CD4-positive, alpha-beta memory T cell (primary cell): ENCODE data around the gene MOSMO. TPM values are rescaled to one million over a fixed set of nuclear protein-coding genes. Genes with fewer than 3 reads are reported as not detected.
A peak's percentile ranks its signal among the peaks of the same experiment; 100 is the strongest.

ENCODE experiments used
- CTCF ChIA-PET: fragments of 350-600 bp; sonication (Branson Sonifier 250); formaldehyde crosslinking; loops from one replicate; lab custom pipeline; 2021; ENCODE audit warnings: inconsistent platforms; ENCODE audit not compliant: partially characterized antibody; lab: Charles Lee
- POLR2A ChIA-PET: fragments of 350-600 bp; sonication (Branson Sonifier 250); formaldehyde crosslinking; loops from one replicate; lab custom pipeline; 2021; ENCODE audit not compliant: partially characterized antibody; lab: Charles Lee
- DNase-seq, 5 donors: peaks; one replicate each; pipeline versions ENCODE4 v3.0.0 to v3.0.0-alpha.2; 2020 to 2022; ENCODE audit warnings: mixed read lengths in 1 of 5
- H3K27ac ChIP-seq: one replicate; pipeline ENCODE4 v1.7.0; 2013; ENCODE audit warnings: low read depth, low read length
- H3K27me3 ChIP-seq: 2 replicates; pipeline ENCODE4 v1.7.0; 2013; ENCODE audit warnings: mild to moderate bottlenecking, low read length, moderate library complexity; ENCODE audit not compliant: insufficient read depth
- H3K36me3 ChIP-seq: 2 replicates; pipeline ENCODE4 v1.7.0; 2013; ENCODE audit warnings: mild to moderate bottlenecking, low read length, moderate library complexity; ENCODE audit not compliant: insufficient read depth
- H3K4me1 ChIP-seq: 2 replicates; pipeline ENCODE4 v1.7.0; 2013; ENCODE audit warnings: mild to moderate bottlenecking, low read length, moderate library complexity; ENCODE audit not compliant: insufficient read depth
- H3K4me3 ChIP-seq, 2 donors: one replicate each; pipeline ENCODE4 v1.7.0; 2013; ENCODE audit warnings: low read length in 2 of 2, mild to moderate bottlenecking in 1 of 2
- H3K9me3 ChIP-seq, 2 donors: one replicate each; pipeline ENCODE4 v1.7.0; 2013; ENCODE audit warnings: low read length in 2 of 2, control low read depth in 1 of 2; ENCODE audit not compliant: control insufficient read depth in 1 of 2
- H3K27ac Mint-ChIP-seq, 7 donors: one replicate each; pipeline ENCODE4 v1.8.0; 2020 to 2021; ENCODE audit warnings: mixed read lengths in 7 of 7, mild to moderate bottlenecking in 6 of 7, inconsistent platforms in 3 of 7, moderate library complexity in 3 of 7
- H3K27me3 Mint-ChIP-seq, 2 donors: one replicate each; pipeline ENCODE4 v1.8.0; 2020 to 2021; ENCODE audit warnings: mixed read lengths in 2 of 2
- H3K36me3 Mint-ChIP-seq, 2 donors: one replicate each; pipeline ENCODE4 v1.8.0; 2020 to 2021; ENCODE audit warnings: mixed read lengths in 2 of 2, inconsistent platforms in 1 of 2, mild to moderate bottlenecking in 1 of 2
- H3K4me1 Mint-ChIP-seq, 4 donors: one replicate each; pipeline ENCODE4 v1.8.0; 2020 to 2021; ENCODE audit warnings: mixed read lengths in 4 of 4, mild to moderate bottlenecking in 1 of 4
- H3K4me3 Mint-ChIP-seq, 8 donors: one replicate each; pipeline ENCODE4 v1.8.0; 2020 to 2021; ENCODE audit warnings: mixed read lengths in 8 of 8, mild to moderate bottlenecking in 7 of 8, moderate library complexity in 6 of 8, inconsistent platforms in 3 of 8
- H3K9me3 Mint-ChIP-seq, 8 donors: one replicate each; pipeline ENCODE4 v1.8.0; 2020 to 2021; ENCODE audit warnings: mixed read lengths in 8 of 8, mild to moderate bottlenecking in 5 of 8, inconsistent platforms in 3 of 8, moderate library complexity in 1 of 8
- intact Hi-C: fragments of 100-400 bp; cut with micrococcal nuclease; formaldehyde crosslinking; loops from one replicate; pipeline ENCODE4 v1.15.1; 2023
- polyA plus RNA-seq, 2 donors: library from polyadenylated mRNA; unstranded; fragments of 300-500 nt; fragmentation: Illumina TruSeq; gene quantifications; one replicate each; pipeline ENCODE4 v1.2.3, GENCODE V29; 2021
- total RNA-seq, 2 experiments: library from RNA; stranded (reverse); gene quantifications; one replicate each; pipeline ENCODE4 v1.2.3, GENCODE V29; 2021

MOSMO gene
- total and polyA plus RNA-seq, 4 experiments from 2014 or later = 3.2 to 23.4 (median 14.1) TPM

DNA sequence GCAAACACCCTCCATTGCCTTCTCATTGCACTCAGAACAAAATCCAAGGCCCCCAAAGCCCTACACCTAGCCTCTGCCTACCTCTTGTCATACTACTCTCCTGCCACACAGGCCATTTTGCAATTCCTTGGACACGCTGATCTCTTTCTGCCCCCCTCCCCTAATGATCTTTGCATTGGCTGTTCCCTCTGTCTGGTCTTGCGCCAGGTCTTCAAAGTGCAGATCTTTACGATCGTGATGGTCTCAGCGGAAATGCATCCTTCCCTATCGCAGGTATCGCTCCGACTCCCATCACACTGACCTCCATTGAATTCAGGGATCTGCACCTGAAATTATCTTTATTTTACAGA is 777 bp upstream of the MOSMO start:
- peaks cover 29 to 49% (median 35%) of the 10 kb centered on the region in 4 donors for H3K4me1 Mint-ChIP-seq

DNA sequence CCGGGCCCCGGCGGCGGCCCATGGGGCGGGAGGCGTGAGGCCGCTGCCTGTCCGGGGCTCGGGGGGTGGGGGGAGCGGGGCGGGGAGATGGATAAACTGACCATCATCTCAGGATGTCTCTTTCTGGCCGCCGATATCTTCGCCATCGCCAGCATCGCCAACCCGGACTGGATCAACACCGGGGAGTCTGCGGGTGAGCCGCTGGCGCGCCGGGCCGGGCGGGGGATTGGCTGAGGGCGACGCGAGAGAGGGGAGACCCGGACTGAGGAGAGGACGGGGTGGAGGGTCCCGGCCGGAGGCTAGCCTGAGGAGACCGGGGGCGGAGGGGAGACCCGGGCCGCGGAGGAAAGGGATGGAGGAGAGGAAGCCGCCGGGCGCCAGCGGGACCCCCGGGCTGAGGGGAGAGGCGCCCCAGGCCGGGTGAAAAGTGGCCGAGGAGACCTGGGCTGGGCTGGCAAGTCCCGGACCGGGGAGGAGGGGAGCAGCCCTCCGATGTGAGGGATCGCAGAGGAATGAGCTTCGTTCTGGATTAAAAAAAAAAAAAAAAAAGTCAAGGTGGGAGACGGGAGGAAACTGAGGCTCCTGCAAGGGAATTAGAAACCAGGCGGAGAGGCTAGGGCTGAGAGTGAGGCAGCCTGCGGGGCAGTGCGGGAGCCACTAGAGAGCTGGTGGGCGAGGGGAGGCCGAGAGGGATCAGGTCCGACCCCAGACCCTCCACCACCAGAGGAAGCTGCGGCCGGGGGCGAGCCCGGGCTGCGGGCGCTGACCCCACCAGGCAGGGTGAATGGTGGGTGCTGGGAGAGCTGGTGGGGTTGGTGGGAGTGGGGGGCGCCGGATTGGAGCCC is 526 bp downstream of the MOSMO start:
- POLR2A ChIA-PET = interaction anchor here (0.7 to 4.5 kb wide), 13 partner anchors 9 to 350 kb away, joined by 3 to 98 read pairs (median 4); partner anchors contain the start of genes EEF2K and UQCRC2
- Mint-ChIP-seq H3K4me1 (peaks cover 35 to 59% (median 43%) of the 10 kb centered on the region in 4 donors), H3K27me3 (no peaks in the 10 kb centered on the region), H3K36me3 (peaks cover 0 to 3% of the 10 kb centered on the region in 2 donors), H3K4me3 (peak overlapping the region; percentile 78 to 90 (median 86)), H3K27ac (peak overlapping the region; percentile 32 to 91 (median 87)), H3K9me3 (no peaks in the 10 kb centered on the region)
- Histone ChIP-seq H3K27ac (peak overlapping the region; percentile 59), H3K4me1 (peaks cover 46% of the 10 kb centered on the region), H3K4me3 (peak overlapping the region in 1 of 2 donors; percentile 67), H3K27me3 (no peaks in the 10 kb centered on the region), H3K36me3 (no peaks in the 10 kb centered on the region), H3K9me3 (no peaks in the 10 kb centered on the region)
- CTCF ChIA-PET = interaction anchor here (0.7 to 12.8 kb wide), 11 partner anchors 8 to 310 kb away, joined by 3 to 181 read pairs (median 6); partner anchors contain the start of gene POLR3E
- DNase-seq = peak in 3 of 5 donors; percentile 9 to 34 (median 19)
- intact Hi-C loops = loop anchor here (1.0 to 5.0 kb wide), 2 partner anchors 56 to 198 kb away; partner anchors contain the start of genes EEF2K and UQCRC2

More for the DNA sequence above, 777 bp upstream of the MOSMO start:
- H3K9me3 ChIP-seq = no peaks in the 10 kb centered on the region
- H3K4me3 ChIP-seq = peak overlapping the region; percentile 12 to 74
- H3K27me3 ChIP-seq = no peaks in the 10 kb centered on the region
- H3K27me3 Mint-ChIP-seq = no peaks in the 10 kb centered on the region
- peak overlapping the region; percentile 61 to 97 (median 87) for H3K27ac Mint-ChIP-seq
- POLR2A ChIA-PET = interaction anchor here (0.7 to 4.5 kb wide), 10 partner anchors 8 to 351 kb away, joined by 3 to 98 read pairs (median 8); partner anchors contain the start of genes POLR3E and UQCRC2
- H3K4me3 Mint-ChIP-seq = peak overlapping the region; percentile 84 to 93 (median 90)
- no peaks in the 10 kb centered on the region for H3K36me3 ChIP-seq
- intact Hi-C loops = loop anchor here (1.0 to 5.0 kb wide), 2 partner anchors 55 to 183 kb away; partner anchors contain the start of gene UQCRC2
- peak overlapping the region; percentile 78 for H3K27ac ChIP-seq
- no peak for DNase-seq
- no peaks in the 10 kb centered on the region for H3K9me3 Mint-ChIP-seq
- H3K36me3 Mint-ChIP-seq = peaks cover 0 to 3% of the 10 kb centered on the region in 2 donors
- CTCF ChIA-PET = interaction anchor here (1.3 to 12.8 kb wide), 5 partner anchors 9 to 291 kb away, joined by 3 to 181 read pairs (median 17); partner anchors contain the start of gene POLR3E
- peaks cover 41% of the 10 kb centered on the region for H3K4me1 ChIP-seq

DNA sequence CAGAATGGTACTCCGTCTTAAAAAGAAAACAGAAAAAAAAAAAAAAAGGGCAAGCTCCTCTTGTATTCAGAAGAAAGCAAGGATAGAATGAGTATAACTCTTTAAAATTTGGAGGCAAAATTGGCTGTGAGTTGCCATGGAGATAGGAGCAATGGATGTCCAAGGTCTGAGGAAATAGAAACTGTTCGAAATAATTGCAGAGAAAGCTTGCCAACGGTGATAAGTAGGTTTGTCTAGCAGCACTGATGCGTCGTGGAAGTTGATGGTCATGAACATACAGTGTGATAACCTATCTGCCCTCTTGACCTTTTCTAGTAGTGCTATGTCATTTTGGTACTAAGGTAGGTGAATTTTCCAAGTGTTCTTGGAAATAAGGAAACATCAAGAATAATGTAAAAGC is 3.0 kb downstream of the MOSMO start:
- Mint-ChIP-seq H3K4me3 (peak overlapping the region in 1 of 8 donors; percentile 19), H3K27ac (no peak overlapping the region), H3K27me3 (no peaks in the 10 kb centered on the region), H3K36me3 (peaks cover 0 to 3% of the 10 kb centered on the region in 2 donors), H3K9me3 (no peaks in the 10 kb centered on the region), H3K4me1 (peaks cover 46 to 68% (median 57%) of the 10 kb centered on the region in 4 donors)
- H3K9me3 ChIP-seq = no peaks in the 10 kb centered on the region
- no peaks in the 10 kb centered on the region for H3K27me3 ChIP-seq
- ChIA-PET POLR2A (interaction anchor here (2.2 kb wide), 1 partner anchor 179 kb away, joined by 8 read pairs; no protein-coding TSS in a partner anchor), CTCF (interaction anchor here (1.7 to 1.8 kb wide), 3 partner anchors 9 to 177 kb away, joined by 3 to 6 read pairs (median 5); no protein-coding TSS in a partner anchor)
- intact Hi-C loops = no loop called here
- no peak for DNase-seq
- no peak overlapping the region for H3K27ac ChIP-seq
- H3K4me1 ChIP-seq = peaks cover 60% of the 10 kb centered on the region
- no peak overlapping the region for H3K4me3 ChIP-seq
- H3K36me3 ChIP-seq = no peaks in the 10 kb centered on the region

DNA sequence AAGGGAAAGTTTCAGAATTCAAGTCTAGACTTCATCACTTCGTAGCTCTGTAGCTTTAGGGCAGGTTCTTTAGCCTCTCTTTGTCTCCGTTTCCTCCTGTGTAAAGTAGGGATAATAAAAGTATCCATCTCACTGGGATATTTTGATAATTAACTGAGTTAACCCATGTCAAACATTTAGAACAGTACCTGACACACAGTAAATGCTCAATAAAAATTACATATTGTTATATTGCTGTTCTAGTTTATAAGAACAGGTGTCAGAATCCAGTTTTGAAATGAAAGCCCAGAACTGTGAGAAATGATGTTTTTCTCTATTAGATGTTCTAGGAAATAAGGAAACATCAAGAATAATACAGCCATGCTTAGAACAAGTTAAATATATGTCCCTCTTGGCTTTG is 4.3 kb downstream of the MOSMO start:
- Mint-ChIP-seq H3K27me3 (no peaks in the 10 kb centered on the region), H3K9me3 (no peaks in the 10 kb centered on the region), H3K4me3 (no peak overlapping the region), H3K4me1 (peaks cover 47 to 72% (median 59%) of the 10 kb centered on the region in 4 donors), H3K36me3 (peaks cover 0 to 3% of the 10 kb centered on the region in 2 donors), H3K27ac (peak overlapping the region in 1 of 7 donors; percentile 27)
- Histone ChIP-seq H3K36me3 (no peaks in the 10 kb centered on the region), H3K27me3 (no peaks in the 10 kb centered on the region), H3K4me1 (peaks cover 59% of the 10 kb centered on the region), H3K9me3 (no peaks in the 10 kb centered on the region), H3K27ac (no peak overlapping the region), H3K4me3 (no peak overlapping the region)
- DNase-seq = no peak
- intact Hi-C loops = no loop called here
- CTCF ChIA-PET = interaction anchor here (0.9 to 1.8 kb wide), 5 partner anchors 10 to 176 kb away, joined by 3 to 8 read pairs (median 4); no protein-coding TSS in a partner anchor
- POLR2A ChIA-PET = interaction anchor here (2.2 kb wide), 1 partner anchor 178 kb away, joined by 8 read pairs; no protein-coding TSS in a partner anchor

DNA sequence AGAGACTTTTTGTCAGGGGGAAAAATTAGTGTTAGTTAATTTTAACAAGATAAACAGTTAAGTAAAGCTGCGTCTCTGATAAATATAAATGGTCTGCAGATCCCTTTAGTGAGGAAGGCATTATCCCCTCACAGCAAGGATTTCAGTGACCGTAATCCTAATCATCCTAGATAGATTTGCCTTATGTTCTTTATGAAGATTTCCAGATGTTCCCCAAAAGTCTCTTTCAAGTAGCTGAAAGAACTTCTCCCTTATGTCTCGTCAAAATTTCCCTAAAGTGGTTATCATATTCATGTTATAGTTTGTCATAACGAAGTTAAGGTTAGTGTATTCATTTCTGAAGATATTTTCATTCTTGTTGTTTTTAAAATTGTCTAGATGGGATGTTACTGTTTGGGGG is 5.6 kb downstream of the MOSMO start:
- POLR2A ChIA-PET = interaction anchor here (0.6 kb wide), 1 partner anchor 44 kb away, joined by 3 read pairs; no protein-coding TSS in a partner anchor
- H3K27me3 Mint-ChIP-seq = no peaks in the 10 kb centered on the region
- H3K27ac Mint-ChIP-seq = no peak overlapping the region
- no peaks in the 10 kb centered on the region for H3K36me3 Mint-ChIP-seq
- peaks cover 50 to 76% (median 62%) of the 10 kb centered on the region in 4 donors for H3K4me1 Mint-ChIP-seq
- H3K9me3 ChIP-seq = no peaks in the 10 kb centered on the region
- H3K27me3 ChIP-seq = no peaks in the 10 kb centered on the region
- peak overlapping the region in 1 of 8 donors; percentile 1 for H3K4me3 Mint-ChIP-seq
- intact Hi-C loops = no loop called here
- no peak overlapping the region for H3K27ac ChIP-seq
- CTCF ChIA-PET = no interaction called here
- H3K36me3 ChIP-seq = no peaks in the 10 kb centered on the region
- DNase-seq = no peak
- H3K4me1 ChIP-seq = peaks cover 58% of the 10 kb centered on the region
- H3K9me3 Mint-ChIP-seq = no peaks in the 10 kb centered on the region
- H3K4me3 ChIP-seq = no peak overlapping the region

DNA sequence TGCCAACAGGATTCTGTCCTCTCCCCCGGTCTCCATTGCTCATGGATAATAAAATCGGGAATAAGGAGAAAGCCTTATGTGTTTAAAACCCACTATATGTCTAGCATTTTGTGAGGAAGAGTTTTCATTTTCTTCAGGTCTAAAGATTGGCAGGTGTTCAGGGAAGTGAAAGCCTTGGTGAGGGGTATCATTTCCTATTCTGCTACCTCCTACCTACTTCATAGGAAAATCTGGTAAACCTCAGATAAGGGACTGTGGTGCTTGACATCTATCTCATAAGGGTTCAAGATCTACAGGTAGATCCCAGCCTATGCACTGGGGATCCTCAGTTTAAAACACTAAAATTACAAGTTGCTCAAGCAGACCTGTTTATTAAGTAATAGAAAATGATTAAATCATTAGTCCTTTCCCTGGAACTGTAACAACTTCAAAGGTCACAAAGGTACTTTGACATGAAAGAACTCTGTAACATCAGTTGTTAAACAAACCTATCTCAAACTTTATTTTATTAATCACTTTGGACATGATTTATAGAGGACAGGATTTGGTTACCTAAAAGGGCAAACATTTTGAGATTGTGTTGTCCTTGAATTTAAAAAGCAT is 6.5 kb downstream of the MOSMO start:
- no peak overlapping the region for H3K4me3 ChIP-seq
- no peak overlapping the region for H3K27ac Mint-ChIP-seq
- H3K27ac ChIP-seq = no peak overlapping the region
- no peak overlapping the region for H3K4me3 Mint-ChIP-seq
- H3K27me3 ChIP-seq = no peaks in the 10 kb centered on the region
- ChIA-PET POLR2A (no interaction called here), CTCF (interaction anchor here (1.3 kb wide), 1 partner anchor 64 kb away, joined by 3 read pairs; no protein-coding TSS in a partner anchor)
- H3K36me3 Mint-ChIP-seq = no peaks in the 10 kb centered on the region
- H3K9me3 ChIP-seq = no peaks in the 10 kb centered on the region
- no peak for DNase-seq
- no peaks in the 10 kb centered on the region for H3K36me3 ChIP-seq
- H3K4me1 Mint-ChIP-seq = peaks cover 54 to 76% (median 65%) of the 10 kb centered on the region in 4 donors
- no peaks in the 10 kb centered on the region for H3K27me3 Mint-ChIP-seq
- intact Hi-C loops = no loop called here
- H3K4me1 ChIP-seq = peaks cover 49% of the 10 kb centered on the region
- H3K9me3 Mint-ChIP-seq = no peaks in the 10 kb centered on the region
